Activated naive CD4-positive, alpha-beta T cell treated with anti-CD3 and anti-CD28 coated beads for 36 hours (primary cell): Measurements from ENCODE around the gene CCDC51. TPM values are rescaled to one million over a fixed set of nuclear protein-coding genes. Genes with fewer than 3 reads are reported as not detected.

Experiments used
- CTCF ChIA-PET: fragments of 350-600 bp; sonication (Branson Sonifier 250); formaldehyde crosslinking; loops from one replicate; lab custom pipeline; 2021; ENCODE audit warnings: antibody characterized with exemption; lab: Charles Lee
- DNase-seq: peaks from one replicate; pipeline ENCODE4 v3.0.0-alpha.2; 2020
- H3K27ac Mint-ChIP-seq: one replicate; pipeline ENCODE4 v1.8.0; 2021; ENCODE audit warnings: mild to moderate bottlenecking, mixed read lengths
- H3K27me3 Mint-ChIP-seq: one replicate; pipeline ENCODE4 v1.8.0; 2021; ENCODE audit warnings: low read depth, mixed read lengths
- H3K36me3 Mint-ChIP-seq: one replicate; pipeline ENCODE4 v1.8.0; 2021; ENCODE audit warnings: low read depth, mixed read lengths
- H3K4me1 Mint-ChIP-seq: one replicate; pipeline ENCODE4 v1.8.0; 2021; ENCODE audit warnings: low read depth, mixed read lengths
- H3K4me3 Mint-ChIP-seq: one replicate; pipeline ENCODE4 v1.8.0; 2021; ENCODE audit warnings: mild to moderate bottlenecking, moderate library complexity, mixed read lengths
- H3K9me3 Mint-ChIP-seq: one replicate; pipeline ENCODE4 v1.8.0; 2021; ENCODE audit warnings: mixed read lengths
- intact Hi-C: fragments of 100-400 bp; cut with micrococcal nuclease; formaldehyde crosslinking; loops from one replicate; pipeline ENCODE4 v1.15.1; 2023
- total RNA-seq, 2 experiments: library from RNA; stranded (reverse); gene quantifications; one replicate each; pipeline ENCODE4 v1.2.3, GENCODE V29; 2021

CCDC51 gene
- total RNA-seq, 2 experiments from 2014 or later = 16.4 to 17.4 TPM

GRCh38 chr3:48425281-48425812 lies 14.6 kb downstream of the CCDC51 start:
- Mint-ChIP-seq H3K9me3 (no peaks in the 10 kb centered on the region), H3K27ac (no peak overlapping the region), H3K4me1 (peaks cover 5% of the 10 kb centered on the region), H3K4me3 (no peak overlapping the region), H3K36me3 (no peaks in the 10 kb centered on the region), H3K27me3 (peaks cover 7% of the 10 kb centered on the region)
- intact Hi-C loops = no loop called here
- CTCF ChIA-PET = interaction anchor here (3.8 kb wide), 1 partner anchor 11 kb away, joined by 22 read pairs; no protein-coding TSS in a partner anchor
- no peak for DNase-seq

GRCh38 chr3:48423883-48424695 lies 15.8 kb downstream of the CCDC51 start:
- no peaks in the 10 kb centered on the region for H3K4me1 Mint-ChIP-seq
- peaks cover 7% of the 10 kb centered on the region for H3K27me3 Mint-ChIP-seq
- H3K4me3 Mint-ChIP-seq = no peak overlapping the region
- CTCF ChIA-PET = interaction anchor here (0.8 to 2.1 kb wide), 3 partner anchors 12 to 194 kb away, joined by 3 to 10 read pairs (median 5); no protein-coding TSS in a partner anchor
- H3K36me3 Mint-ChIP-seq = no peaks in the 10 kb centered on the region
- H3K9me3 Mint-ChIP-seq = no peaks in the 10 kb centered on the region
- intact Hi-C loops = no loop called here
- H3K27ac Mint-ChIP-seq = no peak overlapping the region
- DNase-seq = no peak

GRCh38 chr3:48423241-48423882 lies 16.6 kb downstream of the CCDC51 start:
- intact Hi-C loops = no loop called here
- no peaks in the 10 kb centered on the region for H3K4me1 Mint-ChIP-seq
- H3K27me3 Mint-ChIP-seq = peaks cover 7% of the 10 kb centered on the region
- H3K36me3 Mint-ChIP-seq = no peaks in the 10 kb centered on the region
- H3K4me3 Mint-ChIP-seq = no peak overlapping the region
- no peaks in the 10 kb centered on the region for H3K9me3 Mint-ChIP-seq
- no peak for DNase-seq
- H3K27ac Mint-ChIP-seq = no peak overlapping the region
- CTCF ChIA-PET = interaction anchor here (2.0 to 2.1 kb wide), 2 partner anchors 13 to 126 kb away, joined by 5 to 10 read pairs; no protein-coding TSS in a partner anchor

- H3K27ac Mint-ChIP-seq = no peak overlapping the region
- DNase-seq = no peak
- H3K4me3 Mint-ChIP-seq = no peak overlapping the region
- intact Hi-C loops = no loop called here
- CTCF ChIA-PET = interaction anchor here (0.8 to 2.1 kb wide), 3 partner anchors 13 to 126 kb away, joined by 5 to 10 read pairs (median 6); no protein-coding TSS in a partner anchor
- no peaks in the 10 kb centered on the region for H3K9me3 Mint-ChIP-seq
- H3K27me3 Mint-ChIP-seq = peaks cover under 1% of the 10 kb centered on the region
- H3K4me1 Mint-ChIP-seq = no peaks in the 10 kb centered on the region
- no peaks in the 10 kb centered on the region for H3K36me3 Mint-ChIP-seq
Observed at GRCh38 chr3:48422681-48423080, 17.2 kb downstream of the CCDC51 start.

GRCh38 chr3:48422272-48422671 lies 17.6 kb downstream of the CCDC51 start:
- no peaks in the 10 kb centered on the region for H3K9me3 Mint-ChIP-seq
- no peaks in the 10 kb centered on the region for H3K4me1 Mint-ChIP-seq
- H3K36me3 Mint-ChIP-seq = no peaks in the 10 kb centered on the region
- CTCF ChIA-PET = interaction anchor here (0.8 to 2.0 kb wide), 2 partner anchors 14 to 127 kb away, joined by 5 to 6 read pairs; no protein-coding TSS in a partner anchor
- H3K27me3 Mint-ChIP-seq = no peaks in the 10 kb centered on the region
- intact Hi-C loops = no loop called here
- DNase-seq = no peak
- H3K27ac Mint-ChIP-seq = no peak overlapping the region
- no peak overlapping the region for H3K4me3 Mint-ChIP-seq

- intact Hi-C loops = no loop called here
- Mint-ChIP-seq H3K4me1 (no peaks in the 10 kb centered on the region), H3K27me3 (no peaks in the 10 kb centered on the region), H3K4me3 (no peak overlapping the region), H3K9me3 (no peaks in the 10 kb centered on the region), H3K27ac (no peak overlapping the region), H3K36me3 (no peaks in the 10 kb centered on the region)
- no peak for DNase-seq
- CTCF ChIA-PET = interaction anchor here (1.3 kb wide), 1 partner anchor 15 kb away, joined by 7 read pairs; no protein-coding TSS in a partner anchor
Observed at GRCh38 chr3:48420561-48420960, 19.4 kb downstream of the CCDC51 start.

GRCh38 chr3:48419597-48419996 lies 20.3 kb downstream of the CCDC51 start:
- H3K4me1 Mint-ChIP-seq = no peaks in the 10 kb centered on the region
- DNase-seq = no peak
- no peak overlapping the region for H3K27ac Mint-ChIP-seq
- intact Hi-C loops = no loop called here
- H3K4me3 Mint-ChIP-seq = no peak overlapping the region
- no peaks in the 10 kb centered on the region for H3K27me3 Mint-ChIP-seq
- no peaks in the 10 kb centered on the region for H3K36me3 Mint-ChIP-seq
- CTCF ChIA-PET = interaction anchor here (0.5 to 1.5 kb wide), 4 partner anchors 16 to 130 kb away, joined by 3 to 7 read pairs (median 4); no protein-coding TSS in a partner anchor
- H3K9me3 Mint-ChIP-seq = no peaks in the 10 kb centered on the region

- Mint-ChIP-seq H3K27me3 (no peaks in the 10 kb centered on the region), H3K27ac (no peak overlapping the region), H3K9me3 (no peaks in the 10 kb centered on the region), H3K4me3 (no peak overlapping the region), H3K4me1 (no peaks in the 10 kb centered on the region), H3K36me3 (no peaks in the 10 kb centered on the region)
- no peak for DNase-seq
- CTCF ChIA-PET = interaction anchor here (0.5 to 1.5 kb wide), 5 partner anchors 17 to 130 kb away, joined by 3 to 7 read pairs (median 4); no protein-coding TSS in a partner anchor
- intact Hi-C loops = no loop called here
Observed at GRCh38 chr3:48419149-48419548, 20.8 kb downstream of the CCDC51 start.

GRCh38 chr3:48418651-48419050 lies 21.3 kb downstream of the CCDC51 start:
- no peak for DNase-seq
- H3K4me1 Mint-ChIP-seq = no peaks in the 10 kb centered on the region
- CTCF ChIA-PET = interaction anchor here (1.0 to 1.5 kb wide), 4 partner anchors 17 to 131 kb away, joined by 4 to 7 read pairs (median 4); no protein-coding TSS in a partner anchor
- intact Hi-C loops = no loop called here
- H3K4me3 Mint-ChIP-seq = no peak overlapping the region
- H3K27ac Mint-ChIP-seq = no peak overlapping the region
- no peaks in the 10 kb centered on the region for H3K27me3 Mint-ChIP-seq
- H3K36me3 Mint-ChIP-seq = no peaks in the 10 kb centered on the region
- H3K9me3 Mint-ChIP-seq = no peaks in the 10 kb centered on the region

GRCh38 chr3:48418140-48418539 lies 21.8 kb downstream of the CCDC51 start:
- H3K4me3 Mint-ChIP-seq = no peak overlapping the region
- no peaks in the 10 kb centered on the region for H3K4me1 Mint-ChIP-seq
- H3K27me3 Mint-ChIP-seq = no peaks in the 10 kb centered on the region
- H3K36me3 Mint-ChIP-seq = no peaks in the 10 kb centered on the region
- H3K9me3 Mint-ChIP-seq = no peaks in the 10 kb centered on the region
- intact Hi-C loops = no loop called here
- H3K27ac Mint-ChIP-seq = no peak overlapping the region
- no peak for DNase-seq
- CTCF ChIA-PET = interaction anchor here (1.1 kb wide), 1 partner anchor 17 kb away, joined by 5 read pairs; no protein-coding TSS in a partner anchor

- CTCF ChIA-PET = interaction anchor here (0.7 to 2.1 kb wide), 2 partner anchors 17 to 19 kb away, joined by 3 to 7 read pairs; no protein-coding TSS in a partner anchor
- H3K27ac Mint-ChIP-seq = no peak overlapping the region
- H3K4me1 Mint-ChIP-seq = no peaks in the 10 kb centered on the region
- no peak for DNase-seq
- intact Hi-C loops = no loop called here
- H3K36me3 Mint-ChIP-seq = no peaks in the 10 kb centered on the region
- H3K27me3 Mint-ChIP-seq = no peaks in the 10 kb centered on the region
- no peak overlapping the region for H3K4me3 Mint-ChIP-seq
- H3K9me3 Mint-ChIP-seq = no peaks in the 10 kb centered on the region
Observed at GRCh38 chr3:48417529-48418108, 22.3 kb downstream of the CCDC51 start.
